Suprapubic skin (tissue), 4 donors: Measurements from ENCODE around the gene IFNL4. TPM values are rescaled to one million over a fixed set of nuclear protein-coding genes. Genes with fewer than 3 reads are reported as not detected.
"Not testable (repeated sequence)": the region's sequence is repeated elsewhere in the genome, so short reads cannot be mapped to it uniquely, and the experiment has no call there.

ENCODE experiments used
- DNase-seq, 2 donors: peaks; one replicate each; pipeline ENCODE4 v3.0.0-alpha.2; 2019; ENCODE audit warnings: low spot score in 2 of 2
- H3K27ac ChIP-seq: fragments of 200-600 bp; sonication (generic); one replicate; pipeline ENCODE4 v1.5.1; 2019
- H3K27me3 ChIP-seq: fragments of 200-600 bp; sonication (generic); one replicate; pipeline ENCODE4 v1.5.1; 2019
- H3K36me3 ChIP-seq: fragments of 200-600 bp; sonication (generic); one replicate; pipeline ENCODE4 v1.5.1; 2019
- H3K4me1 ChIP-seq: fragments of 200-600 bp; sonication (generic); one replicate; pipeline ENCODE4 v1.5.1; 2019
- H3K4me3 ChIP-seq: fragments of 200-600 bp; sonication (generic); one replicate; pipeline ENCODE4 v1.5.1; 2019; ENCODE audit warnings: mild to moderate bottlenecking
- H3K9me3 ChIP-seq: fragments of 200-600 bp; sonication (generic); one replicate; pipeline ENCODE4 v1.5.1; 2019
- CTCF ChIP-seq, 2 donors: fragments of 200-600 bp in 1 of 2; fragments of 450-650 bp in 1 of 2; sonication (generic) in 1 of 2; IDR thresholded peaks; one replicate each; pipeline ENCODE4 v1.5.1; 2016 to 2019; ENCODE audit warnings: antibody characterized with exemption in 2 of 2, mild to moderate bottlenecking in 1 of 2, moderate library complexity in 1 of 2
- EP300 ChIP-seq: sonication (generic); formaldehyde crosslinking; IDR thresholded peaks from one replicate; pipeline ENCODE4 v1.6.1; 2017; ENCODE audit warnings: antibody characterized with exemption
- POLR2A ChIP-seq, 2 donors: fragments of 450-650 bp; IDR thresholded peaks; one replicate each; pipeline ENCODE4 v1.6.1; 2017; ENCODE audit warnings: antibody characterized with exemption in 2 of 2, mild to moderate bottlenecking in 2 of 2, moderate library complexity in 2 of 2
- POLR2AphosphoS5 ChIP-seq, 3 donors: sonication (generic); formaldehyde crosslinking; IDR thresholded peaks; one replicate each; pipeline ENCODE4 v1.6.1; 2017; ENCODE audit warnings: antibody characterized with exemption in 3 of 3
- WGBS: methylation state at CpG from one replicate; pipeline ENCODE4 v1.1.5; 2018; 5-methylcytosine and 5-hydroxymethylcytosine counted together
- total RNA-seq, 4 donors: library from RNA; depleted of rRNA; stranded (reverse); fragments of >200 nt; gene quantifications; one replicate each; pipeline ENCODE4 v1.1.0, GENCODE V29; 2016

The IFNL4 gene
- total RNA-seq, 4 donors from 2014 or later = not detected

GRCh38 chr19:39224910-39225309 lies 23.7 kb downstream of the IFNL4 start:
- H3K4me3 ChIP-seq = no peak overlapping the region

GRCh38 chr19:39223703-39224279 lies 24.9 kb downstream of the IFNL4 start:
- H3K9me3 ChIP-seq = no peaks in the 10 kb centered on the region
- no peaks in the 10 kb centered on the region for H3K4me1 ChIP-seq
- H3K4me3 ChIP-seq = no peak overlapping the region
- H3K36me3 ChIP-seq = no peaks in the 10 kb centered on the region
- WGBS = 24% methylated on average over 4 of the region's 4 CpGs
- TF ChIP-seq POLR2A (IDR thresholded peaks at IDR 0.05) (no peak), EP300 (no peak), CTCF (IDR thresholded peaks at IDR 0.05) (no peak), POLR2AphosphoS5 (IDR thresholded peaks at IDR 0.05) (no peak)
- H3K27me3 ChIP-seq = peaks cover 19% of the 10 kb centered on the region
- DNase-seq = no peak
- H3K27ac ChIP-seq = no peak overlapping the region

More at GRCh38 chr19:39224910-39225309, 23.7 kb downstream of the IFNL4 start:
- Histone ChIP-seq H3K4me1 (no peaks in the 10 kb centered on the region), H3K9me3 (no peaks in the 10 kb centered on the region), H3K36me3 (no peaks in the 10 kb centered on the region), H3K27me3 (peaks cover 19% of the 10 kb centered on the region), H3K27ac (no peak overlapping the region)
- no peak for TF ChIP-seq EP300
- no peak for TF ChIP-seq POLR2A (IDR thresholded peaks at IDR 0.05)
- no peak for TF ChIP-seq POLR2AphosphoS5 (IDR thresholded peaks at IDR 0.05)
- no peak for TF ChIP-seq CTCF (IDR thresholded peaks at IDR 0.05)
- DNase-seq = no peak
- WGBS = 34% methylated on average over 3 of the region's 3 CpGs

DNA sequence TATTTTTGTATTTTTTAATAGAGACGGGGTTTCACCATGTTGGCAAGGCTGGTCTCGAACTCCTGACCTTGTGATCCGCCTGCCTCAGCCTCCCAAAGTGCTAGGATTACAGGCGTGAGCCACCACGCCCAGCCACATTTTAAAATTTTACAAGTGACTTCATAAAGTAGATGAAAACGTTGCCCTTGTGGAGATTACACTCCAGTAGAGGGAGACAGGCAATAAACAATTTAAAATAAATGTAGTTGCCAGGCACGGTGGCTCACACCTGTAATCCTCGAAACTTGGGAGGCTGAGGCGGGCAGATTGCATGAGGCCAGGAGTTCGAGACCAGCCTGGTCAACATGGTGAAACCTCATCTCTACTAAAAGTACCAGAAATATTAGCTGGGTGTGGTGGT lies 29.5 kb downstream of the IFNL4 start:
- not testable (repeated sequence) for H3K27ac ChIP-seq, DNase-seq, H3K9me3 ChIP-seq, H3K4me3 ChIP-seq, H3K27me3 ChIP-seq, H3K36me3 ChIP-seq, H3K4me1 ChIP-seq
- 71% methylated on average over 10 of the region's 10 CpGs for WGBS

DNA sequence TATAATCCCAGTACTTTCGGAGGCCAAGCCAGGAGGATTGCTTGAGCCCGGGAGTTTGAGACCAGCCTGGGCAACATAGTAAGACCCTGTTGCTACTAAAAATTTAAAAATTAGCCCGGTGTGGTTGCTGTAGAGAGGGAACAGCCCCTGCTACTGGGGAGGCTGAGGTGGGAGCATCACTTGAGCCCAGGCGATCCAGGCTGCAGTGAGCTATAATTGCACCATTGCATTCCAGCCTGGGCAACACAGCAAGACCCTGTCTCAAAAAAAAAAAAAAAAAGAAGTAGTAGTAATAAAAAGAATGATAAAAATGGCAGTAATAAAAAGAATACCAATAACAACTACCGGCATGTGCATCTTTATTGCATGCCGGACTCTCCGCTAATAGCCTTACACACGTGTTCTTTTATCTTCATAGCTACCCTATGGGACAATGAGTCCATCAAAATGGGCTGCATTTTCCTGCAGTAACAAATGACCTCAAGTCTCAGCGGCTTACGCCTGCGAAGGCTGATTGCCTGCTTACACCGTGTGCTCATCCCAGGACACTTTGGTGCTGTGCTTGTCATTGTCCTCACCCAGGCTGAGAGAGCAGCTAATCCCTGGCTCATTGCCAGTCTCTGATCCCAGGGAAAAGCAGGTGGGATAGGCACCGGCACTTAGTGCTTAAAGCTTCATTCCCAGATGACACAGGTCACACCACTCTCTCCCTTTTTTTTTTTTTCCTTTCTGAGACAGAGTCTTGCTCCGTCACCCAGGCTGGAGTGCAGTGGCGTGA lies 30.2 kb downstream of the IFNL4 start:
- Histone ChIP-seq H3K4me1 (no peaks in the 10 kb centered on the region), H3K27ac (no peak overlapping the region), H3K9me3 (no peaks in the 10 kb centered on the region), H3K27me3 (peaks cover 3% of the 10 kb centered on the region), H3K36me3 (no peaks in the 10 kb centered on the region), H3K4me3 (no peak overlapping the region)
- 82% methylated on average over 15 of the region's 15 CpGs for WGBS
- TF ChIP-seq POLR2A (IDR thresholded peaks at IDR 0.05) = no peak
- TF ChIP-seq CTCF (IDR thresholded peaks at IDR 0.05) = no peak
- TF ChIP-seq POLR2AphosphoS5 (IDR thresholded peaks at IDR 0.05) = no peak
- no peak for TF ChIP-seq EP300
- DNase-seq = no peak

DNA sequence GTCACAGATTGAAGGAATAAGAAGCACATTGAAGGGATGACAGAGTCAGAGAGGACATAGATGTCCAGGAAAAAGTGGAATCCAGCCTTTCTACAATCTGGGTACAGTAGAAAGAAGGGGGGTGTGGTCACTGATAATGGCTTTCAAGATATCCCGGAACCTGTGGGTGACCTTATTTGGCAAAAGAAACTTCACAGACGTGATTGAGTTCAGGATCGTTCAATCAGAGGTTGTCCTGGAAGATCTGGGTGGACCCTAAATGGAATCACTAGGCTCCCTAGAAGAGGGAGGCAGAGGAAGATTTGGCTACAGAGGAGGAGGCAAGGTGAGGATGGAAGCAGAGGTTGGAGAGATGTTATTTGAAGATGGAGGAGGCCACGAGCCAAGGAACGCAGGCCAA lies 31.6 kb downstream of the IFNL4 start:
- no peaks in the 10 kb centered on the region for H3K9me3 ChIP-seq
- H3K27me3 ChIP-seq = no peaks in the 10 kb centered on the region
- no peak overlapping the region for H3K27ac ChIP-seq
- H3K36me3 ChIP-seq = no peaks in the 10 kb centered on the region
- DNase-seq = no peak
- H3K4me1 ChIP-seq = no peaks in the 10 kb centered on the region
- no peak overlapping the region for H3K4me3 ChIP-seq
- 85% methylated on average over 5 of the region's 5 CpGs for WGBS
- TF ChIP-seq POLR2AphosphoS5 (IDR thresholded peaks at IDR 0.05) = no peak
- no peak for TF ChIP-seq EP300
- no peak for TF ChIP-seq POLR2A (IDR thresholded peaks at IDR 0.05)
- TF ChIP-seq CTCF (IDR thresholded peaks at IDR 0.05) = no peak

DNA sequence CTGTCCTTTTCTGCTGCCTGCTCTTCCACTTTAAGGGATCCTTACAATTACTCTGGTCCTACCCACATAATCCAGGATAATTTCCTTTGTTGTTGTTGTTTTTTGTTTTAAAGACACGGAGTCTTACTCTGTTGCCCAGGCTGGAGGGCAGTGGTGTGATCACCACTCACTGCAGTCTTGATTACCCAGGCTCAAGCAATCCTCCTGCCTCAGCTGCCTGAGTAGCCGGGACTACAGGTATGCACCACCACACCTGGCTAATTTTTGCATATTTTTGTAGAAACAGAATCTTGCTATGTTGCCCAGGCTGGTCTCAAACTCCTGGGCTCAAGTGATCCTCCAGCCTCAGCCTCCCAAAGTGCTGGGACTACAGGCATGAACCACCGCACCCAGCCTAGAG lies 33.3 kb downstream of the IFNL4 start:
- H3K27me3 ChIP-seq = not testable (repeated sequence)

More for the DNA sequence above, 33.3 kb downstream of the IFNL4 start:
- H3K27ac ChIP-seq, H3K36me3 ChIP-seq, H3K9me3 ChIP-seq, DNase-seq, H3K4me1 ChIP-seq, H3K4me3 ChIP-seq: not testable (repeated sequence)
- WGBS = 94% methylated on average over 3 of the region's 3 CpGs
